GM12878 (cell line): ENCODE measurements around the gene BTK. TPM values are rescaled to one million over a fixed set of nuclear protein-coding genes. Genes with fewer than 3 reads are reported as not detected.

Experiments
- ATAC-seq: fragments of 200-7000 bp; cut with Tn5 transposase; 3 replicates; pipeline ENCODE4 v1.9.1; 2020; ENCODE audit warnings: mild to moderate bottlenecking, moderate library complexity
- BruUV-seq: library from RNA; stranded (reverse); fragments of 400-500 nt; replicated peaks from 2 replicates; lab custom pipeline; 2021; lab: Mats Ljungman, UMichigan
- CTCF ChIA-PET: fragments of 300-600 bp; sonication (Branson Sonifier 250); formaldehyde crosslinking; extraction: SDS; loops from one replicate; lab custom pipeline; 2021; ENCODE audit warnings: inconsistent platforms; lab: Yijun Ruan, JAX
- POLR2A ChIA-PET: fragments of 350-600 bp; formaldehyde crosslinking; extraction: SDS; loops from one replicate; lab custom pipeline; 2021; ENCODE audit warnings: inconsistent platforms; lab: Charles Lee
- RAD21 ChIA-PET: fragments of 300-600 bp; sonication (Branson Sonifier 250); formaldehyde crosslinking; loops from one replicate; lab custom pipeline; 2023; ENCODE audit warnings: antibody characterized with exemption; ENCODE audit not compliant: unreplicated experiment; lab: Charles Lee
- SMC1A ChIA-PET: fragments of 300-600 bp; sonication (Branson Sonifier 250); formaldehyde crosslinking; loops from one replicate; lab custom pipeline; 2023; ENCODE audit not compliant: unreplicated experiment, uncharacterized antibody; lab: Charles Lee
- DNase-seq: peaks from one replicate; pipeline ENCODE4 v3.0.0-alpha.2; 2011; ENCODE audit warnings: low read depth, low spot score
- FAIRE-seq: peaks from 3 replicates; lab custom pipeline; 2011; peaks lifted over from hg19 to GRCh38; lab: Jason Lieb, UNC
- H2AFZ ChIP-seq: 2 replicates; pipeline ENCODE4 v1.6.0; 2011; ENCODE audit warnings: low read depth, low read length, control low read depth; ENCODE audit not compliant: control insufficient read depth
- H3K27ac ChIP-seq: 2 replicates; pipeline ENCODE4 v1.5.1; 2011; ENCODE audit warnings: control low read depth; ENCODE audit not compliant: control insufficient read depth, insufficient read depth
- H3K27me3 ChIP-seq, 2 experiments: replicated peaks in 1 of 2; 2 replicates each; pipeline versions ENCODE4 v1.6.0 to v1.6.1; 2011; ENCODE audit warnings: low read length in 1 of 2; ENCODE audit not compliant: control insufficient read depth in 2 of 2, insufficient read depth in 2 of 2
- H3K36me3 ChIP-seq, 2 experiments: 2 replicates each; pipeline ENCODE4 v1.5.1; 2011; ENCODE audit warnings: low read length in 1 of 2; ENCODE audit not compliant: control insufficient read depth in 2 of 2, insufficient read depth in 2 of 2
- H3K4me1 ChIP-seq: 2 replicates; pipeline ENCODE4 v1.6.1; 2011; ENCODE audit warnings: mild to moderate bottlenecking, low read length, moderate library complexity, mixed read lengths; ENCODE audit not compliant: control insufficient read depth, insufficient read depth
- H3K4me2 ChIP-seq: 2 replicates; pipeline ENCODE4 v1.6.0; 2011; ENCODE audit warnings: control low read depth; ENCODE audit not compliant: control insufficient read depth, insufficient read depth
- H3K4me3 ChIP-seq: fragments of 200-600 bp; sonication (generic); 2 replicates; pipeline ENCODE4 v1.5.1; 2016
- H3K79me2 ChIP-seq: 2 replicates; pipeline ENCODE4 v1.6.0; 2011; ENCODE audit warnings: low read length; ENCODE audit not compliant: control insufficient read depth, insufficient read depth
- H3K9ac ChIP-seq: 2 replicates; pipeline ENCODE4 v1.8.0; 2011; ENCODE audit warnings: low read length, control low read depth, mixed read lengths; ENCODE audit not compliant: control insufficient read depth, insufficient read depth
- H3K9me3 ChIP-seq: replicated peaks from 3 replicates; pipeline ENCODE4 v1.5.1; 2011; ENCODE audit warnings: mild to moderate bottlenecking, low read length; ENCODE audit not compliant: control insufficient read depth, insufficient read depth
- H4K20me1 ChIP-seq: 2 replicates; pipeline ENCODE4 v1.6.0; 2011; ENCODE audit not compliant: control insufficient read depth, insufficient read depth
- ATF7 ChIP-seq: fragments of 450-650 bp; IDR thresholded peaks from 2 replicates; pipeline ENCODE4 v1.6.1; 2016; ENCODE audit warnings: low read depth, mild to moderate bottlenecking
- CHD4 ChIP-seq: fragments of 200-600 bp; sonication (generic); IDR thresholded peaks from 2 replicates; pipeline ENCODE4 v1.6.1; 2016; ENCODE audit warnings: mild to moderate bottlenecking
- EP300 ChIP-seq, 2 experiments: fragments of 150-350 bp in 1 of 2; IDR thresholded peaks; 2 replicates each; pipeline ENCODE4 v1.6.1; 2011 to 2012; ENCODE audit warnings: low read depth in 2 of 2, low read length in 2 of 2, borderline replicate concordance in 1 of 2, improper control_type of control experiment in 1 of 2, inconsistent platforms in 1 of 2; ENCODE audit not compliant: control insufficient read depth in 1 of 2
- MYC ChIP-seq: IDR thresholded peaks from 2 replicates; pipeline ENCODE4 v1.6.1; 2011; ENCODE audit warnings: mild to moderate bottlenecking, low read length, moderate library complexity, inconsistent platforms; ENCODE audit not compliant: insufficient read depth, insufficient replicate concordance, insufficient read length, severe bottlenecking
- NBN ChIP-seq: fragments of 450-650 bp; IDR thresholded peaks from 2 replicates; pipeline ENCODE4 v1.6.1; 2016
- NR2C1 ChIP-seq: fragments of 450-650 bp; IDR thresholded peaks from 2 replicates; pipeline ENCODE4 v1.6.1; 2017; ENCODE audit warnings: antibody characterized with exemption, mild to moderate bottlenecking, moderate library complexity
- TCF12 ChIP-seq: IDR thresholded peaks from 2 replicates; pipeline ENCODE4 v1.6.1; 2011; ENCODE audit warnings: low read depth, mild to moderate bottlenecking, low read length
- YY1 ChIP-seq: IDR thresholded peaks from 2 replicates; pipeline ENCODE4 v1.6.1; 2011; ENCODE audit warnings: low read depth, mild to moderate bottlenecking, low read length
- ZNF207 ChIP-seq: fragments of 450-650 bp; IDR thresholded peaks from 2 replicates; pipeline ENCODE4 v1.6.1; 2014; ENCODE audit warnings: antibody characterized with exemption, mild to moderate bottlenecking, borderline replicate concordance
- WGBS: methylation state at CpG from one replicate; pipeline ENCODE4 v1.1.6; 2016; ENCODE audit warnings: low lambda C conversion rate; ENCODE audit not compliant: insufficient replicate concordance, insufficient coverage; ENCODE audit errors: missing lambda C conversion rate; 5-methylcytosine and 5-hydroxymethylcytosine counted together
- in situ Hi-C: fragments of 300-500 bp; cut with MboI; formaldehyde crosslinking; loops from 9 replicates; pipeline ENCODE4 v1.14.3; 2018; ENCODE audit warnings: mixed read lengths
- intact Hi-C: fragments of 100-400 bp; cut with micrococcal nuclease; formaldehyde crosslinking; loops from one replicate; pipeline ENCODE4 v1.14.2; 2022; ENCODE audit not compliant: unreplicated experiment
- polyA plus RNA-seq, 11 experiments: library from polyadenylated mRNA; depleted of rRNA in 4 of 11; unstranded in 6 of 11; stranded (reverse) in 5 of 11; fragments of >200 nt; fragmentation: Nextera tagmentation in 4 of 11; fragmentation: Illumina TruSeq in 1 of 11; extraction: Ambion mirVana in 4 of 11; extraction: Trizol in 1 of 11; gene quantifications; 1 replicate in 1 of 11; 2 replicates in 10 of 11; pipeline versions ENCODE4 v1.2.1 to v1.2.3, GENCODE V29; 2011 to 2016; ENCODE audit warnings: inconsistent platforms in 2 of 11, missing spikeins in 2 of 11, low read depth in 1 of 11
- total RNA-seq, 4 experiments: library from RNA; depleted of rRNA in 3 of 4; stranded (reverse); fragments of >200 nt in 3 of 4; fragmentation: Illumina TruSeq in 1 of 4; extraction: Trizol in 1 of 4; gene quantifications; 2 replicates each; pipeline versions ENCODE4 v1.2.1 to v1.2.3, GENCODE V29; 2013 to 2021
- TF ChIP-seq, protein P1 (sequence below): fragments of 450-650 bp; IDR thresholded peaks from 2 replicates; pipeline ENCODE4 v1.6.1; 2018; ENCODE audit warnings: borderline replicate concordance, mild to moderate bottlenecking; ENCODE audit not compliant: partially characterized antibody
- TF ChIP-seq, protein P2 (sequence below): IDR thresholded peaks from 2 replicates; pipeline ENCODE4 v1.6.1; 2011; ENCODE audit warnings: mild to moderate bottlenecking, low read depth, low read length, moderate library complexity; ENCODE audit not compliant: insufficient replicate concordance
- TF ChIP-seq, protein P3 (sequence below): IDR thresholded peaks from 2 replicates; pipeline ENCODE4 v1.6.1; 2012; ENCODE audit warnings: mild to moderate bottlenecking, low read depth, low read length

BTK gene
- total and polyA plus RNA-seq, 10 of the 15 experiments (the other 5 are each of a cell fraction or from before 2014, with no cell fraction given): 24.0 to 154 (median 88.9) TPM

DNA sequence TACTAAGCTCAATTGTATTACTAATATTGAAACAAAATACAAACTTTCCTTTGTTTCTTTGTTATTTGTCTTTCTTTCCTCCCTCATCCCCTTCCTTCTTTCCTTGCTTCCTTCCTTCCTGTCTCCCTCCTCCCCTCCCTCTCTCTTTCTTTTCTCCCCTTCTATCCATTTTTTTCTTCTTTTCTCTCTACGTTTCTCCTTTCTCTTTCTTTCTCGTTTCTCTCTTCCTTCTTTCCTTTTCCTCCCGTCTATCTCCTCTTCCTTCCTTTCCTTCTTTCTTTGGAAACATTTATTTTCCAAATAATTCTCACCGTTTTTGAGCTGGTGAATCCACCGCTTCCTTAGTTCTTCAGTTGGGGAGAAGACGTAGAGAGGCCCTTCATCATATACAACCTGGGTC is 16.3 kb downstream of the BTK start:
- intact Hi-C loops: no loop called here
- Histone ChIP-seq H3K79me2 (no peaks in the 10 kb centered on the region), H4K20me1 (no peaks in the 10 kb centered on the region), H2AFZ (no peak overlapping the region), H3K4me1 (0 out of 2 replicates have a peak, but pooled peaks cover 2% of the 10 kb centered on the region), H3K27ac (no peak overlapping the region), H3K9me3 (no peaks in the 10 kb centered on the region), H3K9ac (no peak overlapping the region), H3K4me3 (no peak overlapping the region), H3K36me3 (no peaks in the 10 kb centered on the region; a peak in 2 of 4 replicates), H3K4me2 (no peak overlapping the region), H3K27me3 (no peaks in the 10 kb centered on the region)
- SMC1A ChIA-PET: interaction anchor here (0.7 kb wide), 1 partner anchor 8 kb away, joined by 3 read pairs; no protein-coding TSS in a partner anchor
- BruUV-seq: no TSS peak
- 47% methylated on average over 6 of the region's 6 CpGs for WGBS
- RAD21 ChIA-PET: no interaction called here
- in situ Hi-C loops: no loop called here
- CTCF ChIA-PET: no interaction called here
- POLR2A ChIA-PET: interaction anchor here (1.1 kb wide), 1 partner anchor 23 kb away, joined by 3 read pairs; no protein-coding TSS in a partner anchor
- no peak for ATAC-seq
- no peak for DNase-seq
- FAIRE-seq: no peak
- TF ChIP-seq YY1: no peak
- TF ChIP-seq, protein P1, sequence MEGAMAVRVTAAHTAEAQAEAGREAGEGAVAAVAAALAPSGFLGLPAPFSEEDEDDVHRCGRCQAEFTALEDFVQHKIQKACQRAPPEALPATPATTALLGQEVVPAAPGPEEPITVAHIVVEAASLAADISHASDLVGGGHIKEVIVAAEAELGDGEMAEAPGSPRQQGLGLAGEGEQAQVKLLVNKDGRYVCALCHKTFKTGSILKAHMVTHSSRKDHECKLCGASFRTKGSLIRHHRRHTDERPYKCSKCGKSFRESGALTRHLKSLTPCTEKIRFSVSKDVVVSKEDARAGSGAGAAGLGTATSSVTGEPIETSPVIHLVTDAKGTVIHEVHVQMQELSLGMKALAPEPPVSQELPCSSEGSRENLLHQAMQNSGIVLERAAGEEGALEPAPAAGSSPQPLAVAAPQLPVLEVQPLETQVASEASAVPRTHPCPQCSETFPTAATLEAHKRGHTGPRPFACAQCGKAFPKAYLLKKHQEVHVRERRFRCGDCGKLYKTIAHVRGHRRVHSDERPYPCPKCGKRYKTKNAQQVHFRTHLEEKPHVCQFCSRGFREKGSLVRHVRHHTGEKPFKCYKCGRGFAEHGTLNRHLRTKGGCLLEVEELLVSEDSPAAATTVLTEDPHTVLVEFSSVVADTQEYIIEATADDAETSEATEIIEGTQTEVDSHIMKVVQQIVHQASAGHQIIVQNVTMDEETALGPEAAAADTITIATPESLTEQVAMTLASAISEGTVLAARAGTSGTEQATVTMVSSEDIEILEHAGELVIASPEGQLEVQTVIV: no peak
- TF ChIP-seq ATF7: no peak
- TF ChIP-seq, protein P2, sequence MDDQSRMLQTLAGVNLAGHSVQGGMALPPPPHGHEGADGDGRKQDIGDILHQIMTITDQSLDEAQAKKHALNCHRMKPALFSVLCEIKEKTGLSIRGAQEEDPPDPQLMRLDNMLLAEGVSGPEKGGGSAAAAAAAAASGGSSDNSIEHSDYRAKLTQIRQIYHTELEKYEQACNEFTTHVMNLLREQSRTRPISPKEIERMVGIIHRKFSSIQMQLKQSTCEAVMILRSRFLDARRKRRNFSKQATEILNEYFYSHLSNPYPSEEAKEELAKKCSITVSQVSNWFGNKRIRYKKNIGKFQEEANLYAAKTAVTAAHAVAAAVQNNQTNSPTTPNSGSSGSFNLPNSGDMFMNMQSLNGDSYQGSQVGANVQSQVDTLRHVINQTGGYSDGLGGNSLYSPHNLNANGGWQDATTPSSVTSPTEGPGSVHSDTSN: no peak
- no peak for TF ChIP-seq TCF12
- TF ChIP-seq, protein P3, sequence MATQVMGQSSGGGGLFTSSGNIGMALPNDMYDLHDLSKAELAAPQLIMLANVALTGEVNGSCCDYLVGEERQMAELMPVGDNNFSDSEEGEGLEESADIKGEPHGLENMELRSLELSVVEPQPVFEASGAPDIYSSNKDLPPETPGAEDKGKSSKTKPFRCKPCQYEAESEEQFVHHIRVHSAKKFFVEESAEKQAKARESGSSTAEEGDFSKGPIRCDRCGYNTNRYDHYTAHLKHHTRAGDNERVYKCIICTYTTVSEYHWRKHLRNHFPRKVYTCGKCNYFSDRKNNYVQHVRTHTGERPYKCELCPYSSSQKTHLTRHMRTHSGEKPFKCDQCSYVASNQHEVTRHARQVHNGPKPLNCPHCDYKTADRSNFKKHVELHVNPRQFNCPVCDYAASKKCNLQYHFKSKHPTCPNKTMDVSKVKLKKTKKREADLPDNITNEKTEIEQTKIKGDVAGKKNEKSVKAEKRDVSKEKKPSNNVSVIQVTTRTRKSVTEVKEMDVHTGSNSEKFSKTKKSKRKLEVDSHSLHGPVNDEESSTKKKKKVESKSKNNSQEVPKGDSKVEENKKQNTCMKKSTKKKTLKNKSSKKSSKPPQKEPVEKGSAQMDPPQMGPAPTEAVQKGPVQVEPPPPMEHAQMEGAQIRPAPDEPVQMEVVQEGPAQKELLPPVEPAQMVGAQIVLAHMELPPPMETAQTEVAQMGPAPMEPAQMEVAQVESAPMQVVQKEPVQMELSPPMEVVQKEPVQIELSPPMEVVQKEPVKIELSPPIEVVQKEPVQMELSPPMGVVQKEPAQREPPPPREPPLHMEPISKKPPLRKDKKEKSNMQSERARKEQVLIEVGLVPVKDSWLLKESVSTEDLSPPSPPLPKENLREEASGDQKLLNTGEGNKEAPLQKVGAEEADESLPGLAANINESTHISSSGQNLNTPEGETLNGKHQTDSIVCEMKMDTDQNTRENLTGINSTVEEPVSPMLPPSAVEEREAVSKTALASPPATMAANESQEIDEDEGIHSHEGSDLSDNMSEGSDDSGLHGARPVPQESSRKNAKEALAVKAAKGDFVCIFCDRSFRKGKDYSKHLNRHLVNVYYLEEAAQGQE: no peak
- TF ChIP-seq ZNF207: no peak
- no peak for TF ChIP-seq MYC
- no peak for TF ChIP-seq CHD4
- TF ChIP-seq NR2C1: no peak
- TF ChIP-seq NBN: no peak
- no peak for TF ChIP-seq EP300 (IDR thresholded peaks at IDR 0.05; ENCODE audit: borderline replicate concordance in 1 of 2, control insufficient read depth in 1 of 2, low read depth in 2 of 2, low read length in 2 of 2)
